Neural progenitor cell (in vitro differentiated cells): ENCODE data around the gene RTL5.

ENCODE experiments used
- EZH2 ChIP-seq: fragments of 200-600 bp; sonication (generic); IDR thresholded peaks from 2 replicates; pipeline ENCODE4 v1.6.1; 2017; ENCODE audit warnings: antibody characterized with exemption, mild to moderate bottlenecking, moderate library complexity
- EZH2phosphoT487 ChIP-seq: fragments of 200-600 bp; sonication (generic); IDR thresholded peaks from 2 replicates; pipeline ENCODE4 v1.6.1; 2017; ENCODE audit warnings: antibody characterized with exemption
- TF ChIP-seq, protein P1 (sequence below): fragments of 200-600 bp; sonication (generic); IDR thresholded peaks from 2 replicates; pipeline ENCODE4 v1.5.1; 2017; ENCODE audit warnings: antibody characterized with exemption, mild to moderate bottlenecking

DNA sequence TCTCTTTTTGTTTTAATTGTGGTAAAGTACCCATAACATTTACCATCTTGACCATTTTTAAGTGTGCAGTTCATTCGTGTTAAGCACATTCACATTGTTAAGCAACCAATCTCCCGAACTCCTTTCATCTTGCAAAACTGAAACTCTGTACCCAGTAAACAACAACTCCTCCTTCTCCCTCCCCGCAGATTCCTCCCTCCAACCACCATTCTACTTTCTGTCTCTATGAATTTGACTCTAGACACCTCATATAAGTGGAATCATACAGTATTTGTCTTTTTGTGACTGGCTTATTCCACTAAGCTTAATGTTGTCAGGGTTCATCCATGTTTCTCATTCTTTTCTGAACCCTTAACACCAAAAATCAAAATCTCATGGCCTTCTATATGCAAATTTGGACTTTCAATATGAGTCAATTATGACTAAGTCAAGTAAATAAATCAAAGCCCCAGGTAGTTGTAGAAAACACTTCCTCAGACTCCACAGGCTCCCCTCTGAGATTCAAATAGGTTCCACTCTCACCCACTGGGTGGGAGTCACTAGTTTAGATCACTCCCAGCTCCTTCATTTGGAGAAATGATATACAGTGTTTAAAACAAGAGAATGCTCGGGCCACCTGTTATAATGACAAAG, 9.8 kb upstream of the RTL5 start:
- TF ChIP-seq, protein P1, sequence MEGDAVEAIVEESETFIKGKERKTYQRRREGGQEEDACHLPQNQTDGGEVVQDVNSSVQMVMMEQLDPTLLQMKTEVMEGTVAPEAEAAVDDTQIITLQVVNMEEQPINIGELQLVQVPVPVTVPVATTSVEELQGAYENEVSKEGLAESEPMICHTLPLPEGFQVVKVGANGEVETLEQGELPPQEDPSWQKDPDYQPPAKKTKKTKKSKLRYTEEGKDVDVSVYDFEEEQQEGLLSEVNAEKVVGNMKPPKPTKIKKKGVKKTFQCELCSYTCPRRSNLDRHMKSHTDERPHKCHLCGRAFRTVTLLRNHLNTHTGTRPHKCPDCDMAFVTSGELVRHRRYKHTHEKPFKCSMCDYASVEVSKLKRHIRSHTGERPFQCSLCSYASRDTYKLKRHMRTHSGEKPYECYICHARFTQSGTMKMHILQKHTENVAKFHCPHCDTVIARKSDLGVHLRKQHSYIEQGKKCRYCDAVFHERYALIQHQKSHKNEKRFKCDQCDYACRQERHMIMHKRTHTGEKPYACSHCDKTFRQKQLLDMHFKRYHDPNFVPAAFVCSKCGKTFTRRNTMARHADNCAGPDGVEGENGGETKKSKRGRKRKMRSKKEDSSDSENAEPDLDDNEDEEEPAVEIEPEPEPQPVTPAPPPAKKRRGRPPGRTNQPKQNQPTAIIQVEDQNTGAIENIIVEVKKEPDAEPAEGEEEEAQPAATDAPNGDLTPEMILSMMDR = no peak
- TF ChIP-seq EZH2phosphoT487 (no peak), EZH2 (no peak)
